Keratinocyte (primary cell): ENCODE measurements around the gene RNF17. TPM values are rescaled to one million over a fixed set of nuclear protein-coding genes. Genes with fewer than 3 reads are reported as not detected.

Experiments
- DNase-seq: peaks from one replicate; pipeline ENCODE4 v3.0.0-alpha.2; 2011; ENCODE audit warnings: low read depth, missing footprints, low spot score
- FAIRE-seq: peaks from 2 replicates; lab custom pipeline; 2011; peaks lifted over from hg19 to GRCh38; lab: Jason Lieb, UNC
- H2AFZ ChIP-seq: 2 replicates; pipeline ENCODE4 v1.6.0; 2012; ENCODE audit warnings: low read length, control low read depth, inconsistent platforms; ENCODE audit not compliant: control insufficient read depth
- H3K27ac ChIP-seq: 2 replicates; pipeline ENCODE4 v1.5.1; 2011; ENCODE audit warnings: low read length; ENCODE audit not compliant: control insufficient read depth, insufficient read depth
- H3K27me3 ChIP-seq: 3 replicates; pipeline ENCODE4 v1.6.0; 2011; ENCODE audit warnings: low read length; ENCODE audit not compliant: control insufficient read depth, insufficient read depth; ENCODE audit errors: extremely low read depth
- H3K36me3 ChIP-seq, 2 experiments: 2 replicates in 1 of 2; 3 replicates in 1 of 2; pipeline ENCODE4 v1.5.1; 2011; ENCODE audit warnings: low read length in 2 of 2, mild to moderate bottlenecking in 1 of 2; ENCODE audit not compliant: control insufficient read depth in 2 of 2, insufficient read depth in 2 of 2; ENCODE audit errors: extremely low read depth in 1 of 2
- H3K4me1 ChIP-seq: 3 replicates; pipeline ENCODE4 v1.5.1; 2011; ENCODE audit warnings: low read length; ENCODE audit not compliant: control insufficient read depth, insufficient read depth; ENCODE audit errors: extremely low read depth
- H3K4me2 ChIP-seq: 3 replicates; pipeline ENCODE4 v1.6.0; 2011; ENCODE audit warnings: low read depth, low read length; ENCODE audit not compliant: control insufficient read depth, insufficient read depth; ENCODE audit errors: extremely low read depth
- H3K4me3 ChIP-seq, 3 experiments: fragments of 200-600 bp in 1 of 3; sonication (generic) in 1 of 3; 2 replicates in 2 of 3; 3 replicates in 1 of 3; pipeline ENCODE4 v1.5.1; 2011 to 2016; ENCODE audit warnings: low read length in 3 of 3, mild to moderate bottlenecking in 3 of 3, control low read depth in 2 of 3, inconsistent platforms in 1 of 3, low read depth in 1 of 3, mixed read lengths in 1 of 3, mixed run types in 1 of 3, moderate library complexity in 1 of 3; ENCODE audit not compliant: control insufficient read depth in 2 of 3, insufficient read depth in 2 of 3; ENCODE audit errors: extremely low read depth in 1 of 3
- H3K79me2 ChIP-seq: 2 replicates; pipeline ENCODE4 v1.6.0; 2012; ENCODE audit warnings: low read length; ENCODE audit not compliant: control insufficient read depth, insufficient read depth
- H3K9ac ChIP-seq: 3 replicates; pipeline ENCODE4 v1.6.0; 2011; ENCODE audit warnings: low read length; ENCODE audit not compliant: control insufficient read depth, insufficient read depth; ENCODE audit errors: extremely low read depth
- H3K9me1 ChIP-seq: 3 replicates; pipeline ENCODE4 v1.6.0; 2011; ENCODE audit warnings: low read length; ENCODE audit not compliant: control insufficient read depth, insufficient read depth; ENCODE audit errors: extremely low read depth
- H3K9me3 ChIP-seq: 2 replicates; pipeline ENCODE4 v1.5.1; 2012; ENCODE audit warnings: low read depth, low read length; ENCODE audit not compliant: control insufficient read depth
- H4K20me1 ChIP-seq: 3 replicates; pipeline ENCODE4 v1.6.0; 2011; ENCODE audit warnings: low read length; ENCODE audit not compliant: control insufficient read depth, insufficient read depth; ENCODE audit errors: extremely low read depth
- EZH2 ChIP-seq: IDR thresholded peaks from one replicate; pipeline ENCODE4 v1.6.1; 2012; ENCODE audit warnings: inconsistent platforms, mild to moderate bottlenecking, low read length, moderate library complexity
- dilution Hi-C: fragments of 300-500 bp; cut with MboI; formaldehyde crosslinking; loops from one replicate; pipeline ENCODE4 v1.7.0; 2020; ENCODE audit warnings: low sequenced_read_pairs; ENCODE audit not compliant: extremely low pct_ligation_motif_present
- polyA plus RNA-seq, 5 experiments: library from polyadenylated mRNA; depleted of rRNA in 3 of 5; stranded (reverse) in 3 of 5; stranded (forward) in 1 of 5; unstranded in 1 of 5; fragments of >200 nt; gene quantifications; 1 replicate in 1 of 5; 2 replicates in 3 of 5; 3 replicates in 1 of 5; pipeline versions ENCODE4 v1.2.1 to v1.2.3, GENCODE V29; 2011 to 2012; ENCODE audit warnings: missing spikeins in 2 of 5, low read depth in 1 of 5, low replicate concordance in 1 of 5
- TF ChIP-seq, protein P1 (sequence below), 3 experiments: IDR thresholded peaks in 1 of 3; conservative IDR thresholded peaks in 1 of 3; optimal IDR thresholded peaks in 1 of 3; 2 replicates in 2 of 3; 3 replicates in 1 of 3; pipeline versions ENCODE3 to v1.5.1; 2011; ENCODE audit warnings: low read length in 3 of 3, mild to moderate bottlenecking in 3 of 3, moderate library complexity in 2 of 3, control low read depth in 1 of 3, inconsistent platforms in 1 of 3; ENCODE audit not compliant: insufficient read depth in 2 of 3; ENCODE audit errors: extremely low read depth in 1 of 3

RNF17 gene
- polyA plus RNA-seq, 1 donor (not counting 4 experiments of a cell fraction or from before 2014, with no cell fraction given), result not detected

DNA sequence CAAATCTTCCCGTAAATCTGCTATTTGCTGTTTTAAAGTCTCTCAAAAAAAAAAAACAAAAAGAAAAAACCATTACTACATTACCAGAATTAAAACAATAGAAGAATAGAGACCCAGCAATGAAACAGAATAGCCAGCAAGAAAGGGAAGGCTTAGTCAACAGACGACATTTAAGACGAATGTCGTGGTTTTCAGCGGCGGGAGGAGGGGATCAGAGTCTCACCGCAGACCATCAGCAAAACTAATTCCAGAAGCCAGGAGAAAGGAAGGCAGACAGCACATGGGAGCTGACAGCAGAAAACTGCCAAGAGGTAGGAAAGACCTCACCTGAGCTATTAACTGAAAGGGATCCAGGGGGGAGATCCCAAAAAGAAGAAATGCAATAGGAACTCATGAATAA is 128.9 kb downstream of the RNF17 start:
- DNase-seq (no peak), FAIRE-seq (no peak)
- H2AFZ ChIP-seq, result no peak overlapping the region
- no peak overlapping the region for H3K9ac ChIP-seq
- H3K79me2 ChIP-seq, result no peaks in the 10 kb centered on the region
- peaks cover 0 to 3% of the 10 kb centered on the region in 2 experiments for H3K36me3 ChIP-seq
- no peaks in the 10 kb centered on the region for H3K9me3 ChIP-seq
- H3K27ac ChIP-seq, result no peak overlapping the region
- no peak overlapping the region for H3K4me2 ChIP-seq
- dilution Hi-C loops, result no loop called here
- no peaks in the 10 kb centered on the region for H3K4me1 ChIP-seq
- H4K20me1 ChIP-seq, result no peaks in the 10 kb centered on the region
- no peak for TF ChIP-seq EZH2
- TF ChIP-seq, protein P1, sequence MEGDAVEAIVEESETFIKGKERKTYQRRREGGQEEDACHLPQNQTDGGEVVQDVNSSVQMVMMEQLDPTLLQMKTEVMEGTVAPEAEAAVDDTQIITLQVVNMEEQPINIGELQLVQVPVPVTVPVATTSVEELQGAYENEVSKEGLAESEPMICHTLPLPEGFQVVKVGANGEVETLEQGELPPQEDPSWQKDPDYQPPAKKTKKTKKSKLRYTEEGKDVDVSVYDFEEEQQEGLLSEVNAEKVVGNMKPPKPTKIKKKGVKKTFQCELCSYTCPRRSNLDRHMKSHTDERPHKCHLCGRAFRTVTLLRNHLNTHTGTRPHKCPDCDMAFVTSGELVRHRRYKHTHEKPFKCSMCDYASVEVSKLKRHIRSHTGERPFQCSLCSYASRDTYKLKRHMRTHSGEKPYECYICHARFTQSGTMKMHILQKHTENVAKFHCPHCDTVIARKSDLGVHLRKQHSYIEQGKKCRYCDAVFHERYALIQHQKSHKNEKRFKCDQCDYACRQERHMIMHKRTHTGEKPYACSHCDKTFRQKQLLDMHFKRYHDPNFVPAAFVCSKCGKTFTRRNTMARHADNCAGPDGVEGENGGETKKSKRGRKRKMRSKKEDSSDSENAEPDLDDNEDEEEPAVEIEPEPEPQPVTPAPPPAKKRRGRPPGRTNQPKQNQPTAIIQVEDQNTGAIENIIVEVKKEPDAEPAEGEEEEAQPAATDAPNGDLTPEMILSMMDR (optimal IDR thresholded peaks at IDR 0.05 in 1 of 3, IDR thresholded peaks at IDR 0.05 in 1 of 3, conservative IDR thresholded peaks at IDR 0.05 in 1 of 3; ENCODE audit: extremely low read depth in 1 of 3, insufficient read depth in 2 of 3, low read length in 3 of 3), result no peak
- no peaks in the 10 kb centered on the region for H3K9me1 ChIP-seq
- H3K27me3 ChIP-seq, result no peaks in the 10 kb centered on the region
- no peak overlapping the region for H3K4me3 ChIP-seq

DNA sequence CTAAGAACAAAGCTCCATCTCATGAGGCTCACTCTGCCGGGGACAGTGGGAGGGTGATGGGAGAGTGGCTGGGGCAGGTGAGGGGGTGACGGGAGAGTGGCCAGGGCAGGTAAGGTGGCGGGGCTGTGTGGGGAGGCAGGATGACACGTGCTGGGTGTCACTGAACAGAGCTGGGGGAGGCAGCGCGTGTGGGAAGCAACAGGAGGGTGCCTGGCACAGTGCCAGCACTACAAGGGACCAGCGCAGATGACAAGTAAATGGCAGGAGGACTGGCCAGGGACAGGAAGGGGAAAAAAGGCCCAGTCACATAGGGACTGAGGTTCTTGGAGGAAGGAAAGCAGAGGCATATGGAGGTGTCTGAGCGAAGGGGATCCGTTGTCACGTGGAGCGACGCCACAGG is 129.9 kb downstream of the RNF17 start:
- Histone ChIP-seq H3K4me3 (no peak overlapping the region), H3K27ac (no peak overlapping the region), H3K4me2 (no peak overlapping the region), H3K9me3 (no peaks in the 10 kb centered on the region), H3K9me1 (no peaks in the 10 kb centered on the region), H3K27me3 (no peaks in the 10 kb centered on the region), H3K4me1 (no peaks in the 10 kb centered on the region), H2AFZ (no peak overlapping the region), H3K9ac (no peak overlapping the region), H3K36me3 (peaks cover 0 to 3% of the 10 kb centered on the region in 2 experiments), H4K20me1 (no peaks in the 10 kb centered on the region), H3K79me2 (no peaks in the 10 kb centered on the region)
- dilution Hi-C loops, result no loop called here
- no peak for TF ChIP-seq EZH2
- TF ChIP-seq, protein P1 (optimal IDR thresholded peaks at IDR 0.05 in 1 of 3, IDR thresholded peaks at IDR 0.05 in 1 of 3, conservative IDR thresholded peaks at IDR 0.05 in 1 of 3; ENCODE audit: extremely low read depth in 1 of 3, insufficient read depth in 2 of 3, low read length in 3 of 3), result no peak
- DNase-seq (no peak), FAIRE-seq (no peak)
